AG04450 (cell line): Measurements from ENCODE around the gene PHF23. TPM values are rescaled to one million over a fixed set of nuclear protein-coding genes. Genes with fewer than 3 reads are reported as not detected.

Experiments
- CTCF ChIA-PET: fragments of 300-600, 350-600 bp; formaldehyde crosslinking; extraction: SDS; loops from one replicate; lab custom pipeline; 2022; ENCODE audit warnings: antibody characterized with exemption, inconsistent platforms; lab: Charles Lee
- POLR2A ChIA-PET: fragments of 350-600 bp; formaldehyde crosslinking; extraction: SDS; loops from one replicate; lab custom pipeline; 2021; ENCODE audit warnings: antibody characterized with exemption, inconsistent platforms; lab: Yijun Ruan, JAX
- DNase-seq: peaks from one replicate; pipeline ENCODE4 v3.0.0-alpha.2; 2011; ENCODE audit warnings: low read depth, low spot score
- H3K27ac ChIP-seq: one replicate; pipeline ENCODE4 v1.5.1; 2012; ENCODE audit warnings: low read depth, low read length, control low read depth
- H3K27me3 ChIP-seq: one replicate; pipeline ENCODE4 v1.6.0; 2012; ENCODE audit warnings: low read length; ENCODE audit not compliant: control insufficient read depth, insufficient read depth
- H3K4me3 ChIP-seq: 2 replicates; pipeline ENCODE4 v1.5.1; 2011; ENCODE audit warnings: mild to moderate bottlenecking, low read depth, low read length, control low read depth
- H3K9me3 ChIP-seq: 2 replicates; pipeline ENCODE4 v1.5.1; 2012; ENCODE audit warnings: low read length; ENCODE audit not compliant: control insufficient read depth, insufficient read depth
- CTCF ChIP-seq: IDR thresholded peaks from 2 replicates; pipeline ENCODE4 v1.5.1; 2011; ENCODE audit warnings: low read depth, low read length, control low read depth, inconsistent platforms
- polyA plus RNA-seq: library from polyadenylated mRNA; depleted of rRNA; stranded (reverse); fragments of >200 nt; gene quantifications from 2 replicates; pipeline ENCODE4 v1.2.3, GENCODE V29; 2011

PHF23 gene
- polyA plus RNA-seq, 1 experiment: 56.3 TPM

- POLR2A ChIA-PET: interaction anchor here (5.7 kb wide), 1 partner anchor 12 kb away, joined by 42 read pairs; the partner anchor contains the start of genes ACADVL and DLG4
- H3K27me3 ChIP-seq: no peaks in the 10 kb centered on the region
- peak overlapping the region; percentile 88 for H3K4me3 ChIP-seq
- DNase-seq: no peak
- CTCF ChIA-PET: interaction anchor here (1.3 to 1.5 kb wide), 2 partner anchors 11 to 186 kb away, joined by 4 to 7 read pairs; no protein-coding TSS in a partner anchor
- TF ChIP-seq CTCF: no peak
- no peak overlapping the region for H3K27ac ChIP-seq
- no peaks in the 10 kb centered on the region; the same call in 1 of the 2 replicates for H3K9me3 ChIP-seq
Observed at GRCh38 chr17:7232114-7232513, 7.1 kb downstream of the PHF23 start.

GRCh38 chr17:7229504-7229903, 9.8 kb downstream of the PHF23 start:
- Histone ChIP-seq H3K27ac (no peak overlapping the region), H3K9me3 (no peaks in the 10 kb centered on the region; the same call in 1 of the 2 replicates), H3K4me3 (no peak overlapping the region), H3K27me3 (no peaks in the 10 kb centered on the region)
- DNase-seq: no peak
- POLR2A ChIA-PET: no interaction called here
- CTCF ChIA-PET: no interaction called here
- no peak for TF ChIP-seq CTCF

GRCh38 chr17:7228920-7229319, 10.3 kb downstream of the PHF23 start:
- H3K9me3 ChIP-seq: no peaks in the 10 kb centered on the region; the same call in 1 of the 2 replicates
- no peak for TF ChIP-seq CTCF
- no peaks in the 10 kb centered on the region for H3K27me3 ChIP-seq
- CTCF ChIA-PET: no interaction called here
- no peak overlapping the region for H3K4me3 ChIP-seq
- no peak for DNase-seq
- POLR2A ChIA-PET: no interaction called here
- H3K27ac ChIP-seq: no peak overlapping the region

- POLR2A ChIA-PET: no interaction called here
- TF ChIP-seq CTCF: no peak
Observed at GRCh38 chr17:7226721-7227710, 12.2 kb downstream of the PHF23 start.

More at GRCh38 chr17:7226721-7227710, 12.2 kb downstream of the PHF23 start:
- CTCF ChIA-PET: no interaction called here
- H3K9me3 ChIP-seq: no peaks in the 10 kb centered on the region; the same call in 1 of the 2 replicates
- no peaks in the 10 kb centered on the region for H3K27me3 ChIP-seq
- H3K27ac ChIP-seq: no peak overlapping the region
- DNase-seq: no peak
- H3K4me3 ChIP-seq: no peak overlapping the region
